Measurements from ENCODE around the gene TAX1BP3. TPM values are rescaled to one million over a fixed set of nuclear protein-coding genes. Genes with fewer than 3 reads are reported as not detected.

Gene TAX1BP3
- total RNA-seq, 1 experiment from 2014 or later: 50.0 TPM

GRCh38 chr17:3688852-3689261, 20.5 kb upstream of the TAX1BP3 start:
- H3K9me3 ChIP-seq (ENCODE audit: control insufficient read depth in 1 of 2, insufficient read depth in 1 of 2, low read depth in 1 of 2, low read length in 2 of 2): no peaks in the 10 kb centered on the region
- DNase-seq (ENCODE audit: low read depth, low spot score): no peak
- no peaks in the 10 kb centered on the region; a peak in 1 of 4 replicates for H3K4me1 ChIP-seq (ENCODE audit: control insufficient read depth in 1 of 2, insufficient read depth in 2 of 2, low read length in 2 of 2)
- RAD21 ChIA-PET (ENCODE audit: low non-redundant PET in 1 of 2, low total read pairs in 2 of 2, uncharacterized antibody in 2 of 2, unreplicated experiment in 2 of 2): no interaction called here
- intact Hi-C loops (cut with micrococcal nuclease): no loop called here
- H3K4me2 ChIP-seq (ENCODE audit: low read length): no peak overlapping the region
- H3K79me2 ChIP-seq (ENCODE audit: insufficient read depth, low read length): no peaks in the 10 kb centered on the region
- no peaks in the 10 kb centered on the region for H4K20me1 ChIP-seq (ENCODE audit: insufficient read depth)
- CTCF ChIA-PET: no interaction called here
- no peaks in the 10 kb centered on the region for H3K27me3 ChIP-seq (ENCODE audit: insufficient read depth, low read length)
- H2AFZ ChIP-seq (ENCODE audit: low read depth, low read length, poor library complexity, severe bottlenecking): no peak overlapping the region
- no TSS peak for BruUV-seq (replicated peaks)
- no peak overlapping the region for H3K4me3 ChIP-seq (replicated peaks in 1 of 2; ENCODE audit: low read depth in 1 of 2, low read length in 2 of 2)
- H3K27ac ChIP-seq (ENCODE audit: low read depth, low read length): no peak overlapping the region
- no peaks in the 10 kb centered on the region for H3K36me3 ChIP-seq (ENCODE audit: control insufficient read depth in 1 of 2, insufficient read depth in 2 of 2, low read length in 2 of 2)
- ATAC-seq: no peak
- no peaks in the 10 kb centered on the region for H3K9me2 ChIP-seq (ENCODE audit: insufficient read depth)
- H3K9ac ChIP-seq (ENCODE audit: low read length): no peak overlapping the region
- POLR2A ChIA-PET: no interaction called here
- TF ChIP-seq YY1 (IDR thresholded peaks at IDR 0.05; ENCODE audit: extremely low read depth, insufficient replicate concordance, low read depth, low read length) (no peak), POLR2AphosphoS5 (IDR thresholded peaks at IDR 0.05; ENCODE audit: low read depth, low read length) (no peak), SIN3A (IDR thresholded peaks at IDR 0.05; ENCODE audit: low read depth) (no peak), MAX (IDR thresholded peaks at IDR 0.05) (no peak), ZNF274 (IDR thresholded peaks at IDR 0.05; ENCODE audit: low read depth, low read length) (no peak), EZH2phosphoT487 (IDR thresholded peaks at IDR 0.05; ENCODE audit: borderline replicate concordance) (no peak), CTCF (IDR thresholded peaks at IDR 0.05 in 2 of 3, conservative IDR thresholded peaks at IDR 0.05 in 1 of 3; ENCODE audit: borderline replicate concordance in 1 of 3, insufficient read depth in 1 of 3, low read depth in 2 of 3, low read length in 2 of 3) (no peak), CEBPB (IDR thresholded peaks at IDR 0.05; ENCODE audit: low read depth) (no peak), CBX3 (IDR thresholded peaks at IDR 0.05; ENCODE audit: low read depth) (no peak), JUND (IDR thresholded peaks at IDR 0.05) (no peak), FOSL1 (IDR thresholded peaks at IDR 0.05; ENCODE audit: low read depth) (no peak), SP1 (IDR thresholded peaks at IDR 0.05; ENCODE audit: low read depth) (no peak)
- TF ChIP-seq, protein P1, sequence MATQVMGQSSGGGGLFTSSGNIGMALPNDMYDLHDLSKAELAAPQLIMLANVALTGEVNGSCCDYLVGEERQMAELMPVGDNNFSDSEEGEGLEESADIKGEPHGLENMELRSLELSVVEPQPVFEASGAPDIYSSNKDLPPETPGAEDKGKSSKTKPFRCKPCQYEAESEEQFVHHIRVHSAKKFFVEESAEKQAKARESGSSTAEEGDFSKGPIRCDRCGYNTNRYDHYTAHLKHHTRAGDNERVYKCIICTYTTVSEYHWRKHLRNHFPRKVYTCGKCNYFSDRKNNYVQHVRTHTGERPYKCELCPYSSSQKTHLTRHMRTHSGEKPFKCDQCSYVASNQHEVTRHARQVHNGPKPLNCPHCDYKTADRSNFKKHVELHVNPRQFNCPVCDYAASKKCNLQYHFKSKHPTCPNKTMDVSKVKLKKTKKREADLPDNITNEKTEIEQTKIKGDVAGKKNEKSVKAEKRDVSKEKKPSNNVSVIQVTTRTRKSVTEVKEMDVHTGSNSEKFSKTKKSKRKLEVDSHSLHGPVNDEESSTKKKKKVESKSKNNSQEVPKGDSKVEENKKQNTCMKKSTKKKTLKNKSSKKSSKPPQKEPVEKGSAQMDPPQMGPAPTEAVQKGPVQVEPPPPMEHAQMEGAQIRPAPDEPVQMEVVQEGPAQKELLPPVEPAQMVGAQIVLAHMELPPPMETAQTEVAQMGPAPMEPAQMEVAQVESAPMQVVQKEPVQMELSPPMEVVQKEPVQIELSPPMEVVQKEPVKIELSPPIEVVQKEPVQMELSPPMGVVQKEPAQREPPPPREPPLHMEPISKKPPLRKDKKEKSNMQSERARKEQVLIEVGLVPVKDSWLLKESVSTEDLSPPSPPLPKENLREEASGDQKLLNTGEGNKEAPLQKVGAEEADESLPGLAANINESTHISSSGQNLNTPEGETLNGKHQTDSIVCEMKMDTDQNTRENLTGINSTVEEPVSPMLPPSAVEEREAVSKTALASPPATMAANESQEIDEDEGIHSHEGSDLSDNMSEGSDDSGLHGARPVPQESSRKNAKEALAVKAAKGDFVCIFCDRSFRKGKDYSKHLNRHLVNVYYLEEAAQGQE (IDR thresholded peaks at IDR 0.05; ENCODE audit: low read depth): no peak
